ENCODE measurements around the gene FAM20A. TPM values are rescaled to one million over a fixed set of nuclear protein-coding genes. Genes with fewer than 3 reads are reported as not detected.
"Not testable (repeated sequence)": the region's sequence is repeated elsewhere in the genome, so short reads cannot be mapped to it uniquely, and the experiment has no call there.

Gene FAM20A
- total RNA-seq, 1 experiment from 2014 or later = 0.10 TPM

GRCh38 chr17:68592682-68593641, 8.2 kb downstream of the FAM20A start:
- no peak for DNase-seq (ENCODE audit: extremely low read depth, low read depth)

- DNase-seq (ENCODE audit: extremely low read depth, low read depth) = no peak
Observed at GRCh38 chr17:68592009-68592408, 9.2 kb downstream of the FAM20A start.

GRCh38 chr17:68591583-68591982, 9.6 kb downstream of the FAM20A start:
- no peak for DNase-seq (ENCODE audit: extremely low read depth, low read depth)

GRCh38 chr17:68589086-68589485, 12.1 kb downstream of the FAM20A start:
- no peak for DNase-seq (ENCODE audit: extremely low read depth, low read depth)

- DNase-seq (ENCODE audit: extremely low read depth, low read depth) = no peak
Observed at GRCh38 chr17:68588362-68588761, 12.8 kb downstream of the FAM20A start.

GRCh38 chr17:68587847-68588246, 13.3 kb downstream of the FAM20A start:
- no peak for DNase-seq (ENCODE audit: extremely low read depth, low read depth)

- DNase-seq (ENCODE audit: extremely low read depth, low read depth) = no peak
Observed at GRCh38 chr17:68587026-68587425, 14.1 kb downstream of the FAM20A start.

- DNase-seq (ENCODE audit: extremely low read depth, low read depth) = no peak
Observed at GRCh38 chr17:68585643-68586042, 15.5 kb downstream of the FAM20A start.

GRCh38 chr17:68584581-68585303, 16.4 kb downstream of the FAM20A start:
- no peak for DNase-seq (ENCODE audit: extremely low read depth, low read depth)

GRCh38 chr17:68582867-68583266, 18.3 kb downstream of the FAM20A start:
- DNase-seq (ENCODE audit: extremely low read depth, low read depth) = not testable (repeated sequence)

GRCh38 chr17:68581863-68582645, 19.1 kb downstream of the FAM20A start:
- DNase-seq (ENCODE audit: extremely low read depth, low read depth) = no peak

GRCh38 chr17:68580236-68580770, 20.9 kb downstream of the FAM20A start:
- no peak for DNase-seq (ENCODE audit: extremely low read depth, low read depth)

- no peak for DNase-seq (ENCODE audit: extremely low read depth, low read depth)
Observed at GRCh38 chr17:68579194-68579927, 21.8 kb downstream of the FAM20A start.

- no peak for DNase-seq (ENCODE audit: extremely low read depth, low read depth)
Observed at GRCh38 chr17:68578236-68578635, 22.9 kb downstream of the FAM20A start.

- no peak for DNase-seq (ENCODE audit: extremely low read depth, low read depth)
Observed at GRCh38 chr17:68577497-68577821, 23.7 kb downstream of the FAM20A start.

GRCh38 chr17:68576811-68577496, 24.2 kb downstream of the FAM20A start:
- no peak for DNase-seq (ENCODE audit: extremely low read depth, low read depth)

- DNase-seq (ENCODE audit: extremely low read depth, low read depth) = no peak
Observed at GRCh38 chr17:68576137-68576536, 25.0 kb downstream of the FAM20A start.

GRCh38 chr17:68573338-68573737, 27.8 kb downstream of the FAM20A start:
- DNase-seq (ENCODE audit: extremely low read depth, low read depth) = no peak

GRCh38 chr17:68572138-68572842, 28.9 kb downstream of the FAM20A start:
- DNase-seq (ENCODE audit: extremely low read depth, low read depth) = no peak
